GM21825 (cell line): ENCODE results near the gene TACC2.
"Not testable (repeated sequence)": the region's sequence is repeated elsewhere in the genome, so short reads cannot be mapped to it uniquely, and the experiment has no call there.

Experiments used
- ATAC-seq: cut with Tn5 transposase; IDR thresholded peaks from one replicate; pipeline ENCODE4 v1.9.1; 2021; ENCODE audit warnings: mild to moderate bottlenecking, moderate library complexity; ENCODE audit not compliant: unreplicated experiment

The TACC2 gene

DNA sequence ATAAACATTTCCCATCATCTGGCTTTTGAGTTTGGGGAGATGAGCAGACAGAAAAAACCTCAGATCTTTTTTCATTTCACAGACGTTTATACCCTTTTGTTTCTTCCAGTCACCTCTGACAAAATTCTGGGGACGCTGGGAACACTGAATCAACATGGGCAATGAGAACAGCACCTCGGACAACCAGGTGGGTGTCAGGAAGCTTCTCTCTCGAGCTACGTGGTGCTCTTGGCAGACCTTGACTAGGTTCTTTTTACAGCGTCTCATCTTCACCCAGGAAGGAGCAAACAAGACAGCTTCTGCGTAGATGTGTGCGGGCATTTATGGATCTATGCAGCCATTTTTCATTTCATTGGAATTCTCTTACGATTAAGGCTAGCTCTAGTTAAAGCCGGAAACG, 32.9 kb downstream of the TACC2 start:
- no peak for ATAC-seq

GRCh38 chr10:122022276-122022675, 33.3 kb downstream of the TACC2 start:
- no peak for ATAC-seq

DNA sequence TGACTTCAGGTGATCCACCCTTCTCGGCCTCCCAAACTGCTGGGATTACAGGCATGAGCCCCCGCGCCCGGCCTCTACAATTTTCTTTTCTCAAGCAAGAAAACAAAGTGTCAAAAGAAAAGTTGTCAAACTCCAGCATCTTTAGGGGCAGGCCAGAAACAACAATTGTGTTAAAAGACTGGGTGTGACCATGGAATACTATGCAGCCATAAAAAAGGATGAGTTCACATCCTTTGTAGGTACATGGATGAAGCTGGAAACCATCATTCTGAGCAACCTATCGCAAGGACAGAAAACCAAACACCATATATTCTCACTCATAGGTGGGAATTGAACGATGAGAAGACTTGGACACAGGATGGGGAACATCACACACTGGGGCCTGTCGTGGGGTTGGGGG, 34.3 kb downstream of the TACC2 start:
- ATAC-seq = not testable (repeated sequence)

DNA sequence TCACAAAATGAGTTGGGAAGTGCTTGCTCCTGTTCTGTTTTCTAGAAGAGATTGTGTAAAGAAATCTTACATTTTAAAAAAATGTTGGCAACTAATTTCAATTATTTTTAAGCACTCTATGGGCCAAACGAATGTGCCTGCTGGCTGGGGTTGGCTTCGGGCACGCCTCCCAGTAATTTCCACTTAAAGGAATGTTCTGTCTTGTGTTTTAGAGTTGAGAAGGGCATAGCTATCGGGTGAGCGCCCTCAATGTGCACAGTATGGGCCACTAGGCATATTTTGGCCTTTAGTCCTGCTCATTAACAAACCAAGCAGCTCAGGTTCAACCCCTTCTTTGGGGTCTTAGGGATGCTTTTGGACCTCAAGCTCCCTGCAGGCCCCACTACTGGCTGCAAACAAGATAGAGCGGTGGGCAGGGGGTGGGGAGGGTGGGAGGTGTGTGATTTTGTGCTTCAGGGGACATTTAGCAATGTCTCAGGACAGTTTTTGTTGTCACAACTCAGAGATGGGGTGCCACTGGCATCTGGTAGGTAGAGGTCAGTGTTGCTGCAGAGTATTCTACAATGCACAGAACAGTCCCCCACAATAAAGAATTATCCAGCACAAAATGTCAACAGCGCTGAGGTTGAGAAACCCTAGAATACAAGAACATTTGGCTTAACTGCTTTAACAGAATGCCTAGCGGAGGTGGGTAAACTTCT, 40.7 kb downstream of the TACC2 start:
- no peak for ATAC-seq

- ATAC-seq = no peak
Measured at GRCh38 chr10:122030200-122030552, 41.2 kb downstream of the TACC2 start.

DNA sequence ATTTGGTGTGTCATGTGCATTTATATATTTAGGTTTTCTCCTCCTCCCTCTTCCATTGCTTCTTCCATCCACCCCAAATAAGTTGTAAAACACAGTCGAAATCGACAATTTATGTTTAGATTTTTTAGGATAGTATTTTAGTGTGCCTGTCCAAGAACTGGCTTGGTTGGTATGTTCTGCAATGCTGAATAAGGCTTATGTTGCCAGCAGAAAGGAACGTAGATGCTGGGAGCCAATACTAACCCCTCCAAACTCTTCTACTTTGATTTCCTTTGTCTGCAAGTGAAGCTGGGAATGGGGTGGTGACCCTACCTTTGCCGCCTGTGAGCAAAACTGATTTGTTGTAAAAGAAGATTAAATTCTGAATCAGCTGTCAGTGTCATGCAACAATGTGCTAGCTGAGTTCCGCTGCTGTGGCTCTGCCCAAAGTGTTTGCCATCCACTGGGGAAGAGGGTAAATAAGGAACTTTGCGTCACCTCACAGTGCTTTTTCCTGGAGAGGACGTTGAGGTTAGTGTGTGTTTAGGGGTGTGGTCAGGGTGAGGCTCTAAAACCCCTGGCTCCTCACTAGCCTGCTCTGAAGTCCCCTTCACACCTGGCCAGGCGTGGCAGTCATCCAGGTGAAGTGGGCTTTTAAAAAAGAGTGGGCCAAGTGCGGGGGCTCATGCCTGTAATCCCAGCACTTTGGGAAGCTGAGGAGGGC, 44.4 kb downstream of the TACC2 start:
- no peak for ATAC-seq

DNA sequence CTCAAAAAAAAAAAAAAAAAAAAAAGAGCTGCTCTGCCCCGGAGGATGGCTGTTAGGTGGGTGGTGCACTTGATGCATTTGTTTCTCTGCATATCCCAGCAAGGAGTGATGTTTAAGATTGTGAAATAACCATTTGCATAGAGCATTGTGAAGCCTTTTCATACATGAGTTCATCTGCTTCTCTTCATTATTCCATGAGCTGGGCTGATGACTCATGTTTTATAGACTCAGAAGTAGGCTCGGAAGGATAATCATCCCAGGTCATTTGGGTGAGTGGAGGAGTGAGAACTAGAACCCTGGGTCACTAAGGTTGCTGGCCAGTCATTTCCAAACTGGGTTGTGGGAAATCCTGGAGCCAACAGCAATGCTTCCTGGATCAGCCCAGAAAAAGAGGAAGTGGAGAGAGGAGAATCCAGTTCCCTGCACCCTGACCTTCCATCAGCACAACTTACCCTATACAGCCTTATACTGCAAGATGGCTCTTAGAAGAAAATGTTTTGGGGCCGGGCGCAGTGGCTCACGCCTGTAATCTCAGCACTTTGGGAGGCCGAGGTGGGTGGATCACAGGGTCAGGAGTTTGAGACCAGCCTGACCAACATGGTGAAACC, 45.3 kb downstream of the TACC2 start:
- no peak for ATAC-seq

DNA sequence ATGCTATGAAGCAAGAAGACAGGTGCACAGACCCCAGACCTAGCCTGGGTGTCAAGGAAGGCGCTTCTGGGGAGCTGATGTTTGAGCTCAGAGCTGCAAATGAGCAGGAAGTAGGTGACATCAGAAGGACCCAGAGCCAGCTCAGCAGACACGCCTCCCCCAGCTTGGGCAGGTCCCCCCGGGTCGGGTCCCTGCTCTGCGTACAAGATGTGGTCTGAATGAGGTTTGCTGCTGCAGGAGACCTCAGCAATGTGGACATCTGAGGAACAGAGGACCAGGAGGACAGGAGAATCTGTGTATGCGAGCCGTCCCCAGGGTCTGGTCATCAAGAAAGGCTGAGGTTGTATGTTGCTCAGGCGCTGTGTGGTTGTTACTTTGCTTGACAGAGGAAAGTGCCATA, 51.8 kb downstream of the TACC2 start:
- no peak for ATAC-seq

DNA sequence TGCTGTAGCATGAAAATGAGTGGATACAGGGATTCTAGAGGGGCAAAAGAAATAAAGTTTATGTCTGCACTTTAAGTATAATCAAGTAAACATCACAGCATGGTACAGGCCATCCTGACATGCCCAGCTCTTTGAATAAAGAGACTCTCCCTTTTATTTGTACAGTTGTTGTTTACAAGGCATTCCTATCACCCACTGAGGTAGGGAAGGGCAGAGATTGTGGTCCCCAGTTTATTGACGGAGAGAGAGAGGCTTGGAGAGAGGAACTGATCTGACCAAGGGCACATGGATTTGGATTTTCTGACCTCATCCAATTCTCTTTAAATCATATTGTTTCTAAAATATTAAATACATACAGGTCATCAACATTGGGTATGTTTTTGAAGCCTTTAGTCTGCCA, 53.9 kb downstream of the TACC2 start:
- no peak for ATAC-seq

GRCh38 chr10:122044045-122044661, 55.2 kb downstream of the TACC2 start:
- ATAC-seq = no peak

GRCh38 chr10:122044713-122045112, 55.8 kb downstream of the TACC2 start:
- ATAC-seq = no peak

- no peak for ATAC-seq
Measured at GRCh38 chr10:122045212-122045611, 56.2 kb downstream of the TACC2 start.

DNA sequence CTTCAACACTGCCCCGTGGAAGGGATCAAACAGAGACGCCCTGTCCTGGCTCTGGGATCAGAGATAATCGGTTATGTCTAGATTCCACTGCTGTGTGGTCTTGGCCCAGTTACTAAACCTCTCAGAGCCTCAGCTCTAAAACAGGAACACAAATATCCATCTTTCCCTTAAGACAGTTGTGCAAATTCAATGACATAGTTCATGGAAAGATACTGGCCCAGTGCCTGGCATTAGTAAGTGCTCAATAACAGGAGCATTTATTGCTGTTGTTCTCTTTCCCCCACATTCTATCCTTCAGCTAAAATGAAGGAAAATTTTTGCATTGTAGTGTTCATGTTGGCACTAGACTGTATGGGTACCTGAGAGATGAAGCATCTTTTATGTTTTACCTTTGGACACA, 58.6 kb downstream of the TACC2 start:
- no peak for ATAC-seq

DNA sequence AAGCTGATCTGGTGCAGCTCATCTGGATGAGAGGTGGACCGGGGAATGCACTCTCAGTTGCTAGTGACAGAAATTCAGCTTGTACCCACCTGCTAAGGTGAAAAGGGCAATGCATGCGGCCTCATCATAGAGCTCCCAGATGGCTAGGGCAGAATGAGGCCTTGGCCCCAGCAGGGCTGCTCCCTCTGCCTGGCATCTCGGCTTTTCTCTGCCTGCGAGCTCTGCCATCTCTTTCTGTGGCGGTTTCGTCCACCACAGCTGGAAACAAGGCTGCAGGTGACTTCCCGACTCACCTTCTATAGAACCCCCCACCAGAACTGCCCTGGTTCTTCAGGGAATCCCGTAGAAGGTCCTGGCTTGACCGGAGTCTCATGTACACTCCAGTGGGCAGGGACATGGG, 60.1 kb downstream of the TACC2 start:
- ATAC-seq = no peak

DNA sequence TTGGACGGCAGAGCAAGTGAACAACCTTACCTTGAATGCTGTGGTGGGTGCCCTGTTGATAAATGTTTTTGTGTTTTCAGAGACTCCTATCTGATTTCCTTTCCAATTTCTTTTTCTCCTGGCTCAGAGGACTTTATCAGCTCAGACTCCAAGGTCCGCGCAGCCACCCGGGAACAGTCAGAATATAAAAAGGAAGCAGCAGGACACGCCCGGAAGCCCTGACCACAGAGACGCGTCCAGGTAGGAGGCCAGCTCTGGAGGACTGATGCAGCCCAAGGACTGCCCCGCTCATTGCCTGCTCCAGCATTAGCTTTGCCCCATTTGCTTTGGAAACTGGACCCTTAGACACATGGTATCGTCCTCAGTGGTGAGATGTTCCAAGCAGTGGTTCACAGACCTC, 61.3 kb downstream of the TACC2 start:
- no peak for ATAC-seq

- no peak for ATAC-seq
Measured at GRCh38 chr10:122050811-122051210, 61.8 kb downstream of the TACC2 start.

GRCh38 chr10:122051609-122052385, 62.8 kb downstream of the TACC2 start:
- no peak for ATAC-seq

DNA sequence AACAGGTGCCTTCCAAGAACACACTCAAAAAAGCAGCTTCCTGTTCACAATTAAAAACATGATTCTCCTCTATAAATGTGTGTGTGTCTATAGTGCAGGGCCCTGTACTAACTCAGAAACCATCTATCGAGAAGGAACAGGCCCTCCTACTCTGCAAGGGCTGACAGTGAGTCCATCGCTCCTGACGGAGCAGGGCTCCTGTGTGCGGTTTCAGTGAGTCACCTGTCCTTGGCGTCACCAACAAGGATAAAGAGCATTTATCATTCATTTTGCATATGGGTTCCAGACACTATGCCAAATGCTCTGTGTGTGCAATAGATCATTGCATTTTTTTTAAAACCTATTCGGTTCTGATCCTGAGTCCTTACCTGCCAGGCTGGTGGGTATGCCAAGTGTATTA, 63.7 kb downstream of the TACC2 start:
- ATAC-seq = no peak

DNA sequence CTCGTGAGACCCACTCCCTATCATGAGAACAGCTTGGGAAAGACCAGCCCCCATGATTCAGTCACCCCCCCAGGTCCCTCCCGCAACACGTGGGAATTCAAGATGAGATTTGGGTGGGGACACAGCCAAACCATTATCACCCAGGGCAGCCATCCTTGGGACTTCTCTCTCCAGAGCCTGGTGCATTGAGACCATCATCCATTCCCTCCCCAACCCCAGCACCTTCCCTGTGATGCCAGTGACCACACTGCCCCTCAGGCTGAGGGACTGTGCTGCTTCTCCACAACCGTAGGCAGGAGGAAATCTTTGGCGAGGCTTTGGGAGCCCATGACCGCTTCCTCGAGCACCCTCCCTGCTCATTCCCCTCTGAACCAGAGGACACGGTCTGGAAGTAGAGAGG, 64.4 kb downstream of the TACC2 start:
- no peak for ATAC-seq

DNA sequence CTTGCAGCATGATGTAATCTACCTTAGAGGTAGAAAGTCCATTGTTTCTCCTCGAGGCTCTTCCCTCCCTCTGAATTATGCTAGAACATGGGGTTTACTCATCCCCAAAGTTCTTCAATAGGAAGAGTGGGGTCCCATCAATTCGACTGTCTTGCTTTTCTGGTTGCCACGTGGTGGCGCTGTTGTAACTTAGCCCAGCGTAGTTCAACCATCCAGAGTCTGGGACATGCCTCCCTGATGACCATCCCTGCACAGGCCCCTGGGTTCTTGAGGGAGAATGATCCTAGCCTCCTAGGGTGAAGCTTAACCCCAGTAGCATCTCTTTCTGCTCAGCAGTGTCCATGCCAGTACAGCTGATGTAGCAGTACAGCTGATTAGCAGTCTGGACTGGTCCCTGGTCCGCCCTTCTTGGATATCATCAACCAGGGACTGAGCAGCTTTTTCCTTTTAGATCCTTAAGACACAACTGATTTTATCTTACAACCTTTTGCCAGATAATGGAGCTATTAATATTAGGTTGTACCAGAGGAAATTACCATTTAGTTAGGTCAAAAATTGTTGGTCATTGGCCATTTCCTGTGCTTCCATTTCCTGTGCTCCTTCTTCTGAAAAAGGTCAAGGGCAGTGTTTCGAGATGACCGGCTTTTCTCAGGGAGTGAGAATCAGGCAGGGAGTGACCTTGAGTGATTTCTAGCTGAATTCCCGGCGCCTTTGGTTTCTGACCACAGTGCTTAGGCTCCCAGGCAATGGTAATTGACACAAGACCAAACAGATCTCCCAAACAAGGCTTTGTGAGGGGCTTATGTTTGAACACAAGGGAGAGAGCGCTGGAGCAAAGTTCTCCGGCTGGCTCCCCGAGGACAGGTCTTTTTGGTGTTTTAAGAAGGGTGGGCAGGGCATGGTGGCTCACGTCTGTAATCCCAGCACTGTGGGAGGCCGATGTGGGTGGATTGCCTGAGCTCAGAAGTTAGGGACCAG, 65.4 kb downstream of the TACC2 start:
- ATAC-seq = no peak
